HepG2 (cell line): ENCODE results near the gene FERMT2. TPM values are rescaled to one million over a fixed set of nuclear protein-coding genes. Genes with fewer than 3 reads are reported as not detected.

ENCODE experiments used
- ATAC-seq: fragments of 200-7000 bp; cut with Tn5 transposase; 3 replicates; pipeline ENCODE4 v1.9.1; 2020; ENCODE audit warnings: mild to moderate bottlenecking, moderate library complexity
- BruUV-seq: library from RNA; stranded (reverse); fragments of 400-500 nt; replicated peaks from 2 replicates; lab custom pipeline; 2021; lab: Mats Ljungman, UMichigan
- CTCF ChIA-PET: fragments of 300-600 bp; formaldehyde crosslinking; extraction: SDS; loops from one replicate; lab custom pipeline; 2021; ENCODE audit warnings: low total read pairs, inconsistent platforms, low intra/inter-chr PET ratio; lab: Yijun Ruan, JAX
- POLR2A ChIA-PET: fragments of 350-600 bp; sonication (Branson Sonifier 250); formaldehyde crosslinking; loops from one replicate; lab custom pipeline; 2020; ENCODE audit warnings: antibody characterized with exemption, inconsistent platforms; lab: Yijun Ruan, JAX
- DNase-seq: peaks from one replicate; pipeline ENCODE4 v3.0.0-alpha.2; 2015; ENCODE audit warnings: low spot score
- FAIRE-seq: peaks from 3 replicates; lab custom pipeline; 2011; peaks lifted over from hg19 to GRCh38; lab: Jason Lieb, UNC
- H2AFZ ChIP-seq: one replicate; pipeline ENCODE4 v1.6.1; 2011; ENCODE audit warnings: low read length, inconsistent platforms
- H3K27ac ChIP-seq: fragments of 300-600 bp; 3 replicates; pipeline ENCODE4 v1.8.0; 2011; ENCODE audit warnings: mixed run types, mild to moderate bottlenecking, mixed read lengths, low read length, inconsistent platforms; ENCODE audit not compliant: insufficient read depth; ENCODE audit errors: extremely low read length
- H3K27me3 ChIP-seq, 2 experiments: fragments of 200-600 bp in 1 of 2; 2 replicates in 1 of 2; 3 replicates in 1 of 2; pipeline versions ENCODE4 v1.6.0 to v1.8.0; 2011; ENCODE audit warnings: low read length in 2 of 2, mild to moderate bottlenecking in 2 of 2, moderate library complexity in 2 of 2, inconsistent platforms in 1 of 2; ENCODE audit not compliant: insufficient read depth in 2 of 2, control insufficient read depth in 1 of 2
- H3K36me3 ChIP-seq, 2 experiments: fragments of 200-600 bp in 1 of 2; replicated peaks in 1 of 2; 2 replicates in 1 of 2; 3 replicates in 1 of 2; pipeline versions ENCODE4 v1.5.1 to v1.8.0; 2011; ENCODE audit warnings: low read length in 2 of 2, inconsistent platforms in 1 of 2; ENCODE audit not compliant: insufficient read depth in 2 of 2, control insufficient read depth in 1 of 2
- H3K4me1 ChIP-seq: 2 replicates; pipeline ENCODE4 v1.5.1; 2012; ENCODE audit warnings: low read length, inconsistent platforms; ENCODE audit not compliant: insufficient read depth
- H3K4me2 ChIP-seq: 2 replicates; pipeline ENCODE4 v1.6.0; 2011; ENCODE audit warnings: low read depth, low read length, inconsistent platforms
- H3K4me3 ChIP-seq, 3 experiments: fragments of 200-600 bp in 1 of 3; sonication (generic), shearing (Covaris generic) in 1 of 3; replicated peaks in 1 of 3; 2 replicates each; pipeline ENCODE4 v1.5.1; 2011 to 2016; ENCODE audit warnings: low read length in 3 of 3, inconsistent platforms in 2 of 3, low read depth in 2 of 3, mild to moderate bottlenecking in 2 of 3, control low read depth in 1 of 3, mixed read lengths in 1 of 3; ENCODE audit not compliant: insufficient read depth in 1 of 3
- H3K79me2 ChIP-seq: one replicate; pipeline ENCODE4 v1.6.1; 2011; ENCODE audit warnings: low read length, inconsistent platforms; ENCODE audit not compliant: insufficient read depth
- H3K9ac ChIP-seq: 2 replicates; pipeline ENCODE4 v1.6.0; 2011; ENCODE audit warnings: mild to moderate bottlenecking, low read depth, low read length, inconsistent platforms; ENCODE audit not compliant: insufficient read depth
- H3K9me3 ChIP-seq: 2 replicates; pipeline ENCODE4 v1.5.1; 2012; ENCODE audit warnings: mild to moderate bottlenecking, low read length
- H4K20me1 ChIP-seq: 2 replicates; pipeline ENCODE4 v1.6.0; 2011; ENCODE audit warnings: inconsistent platforms, mild to moderate bottlenecking, low read length, moderate library complexity; ENCODE audit not compliant: insufficient read depth
- HOXA7 ChIP-seq: sonication (generic); formaldehyde crosslinking; IDR thresholded peaks from 2 replicates; pipeline ENCODE4 v1.8.1; 2022; ENCODE audit warnings: mild to moderate bottlenecking, missing genetic modification reagents, moderate library complexity
- IKZF1 ChIP-seq: fragments of 450-650 bp; IDR thresholded peaks from 2 replicates; pipeline ENCODE4 v1.7.1; 2016
- MAF1 ChIP-seq: sonication (generic); formaldehyde crosslinking; IDR thresholded peaks from 2 replicates; pipeline ENCODE4 v1.5.0; 2020; ENCODE audit warnings: missing genetic modification reagents, borderline replicate concordance
- PAWR ChIP-seq: sonication (generic); formaldehyde crosslinking; IDR thresholded peaks from 2 replicates; pipeline ENCODE4 v1.4.0; 2020; ENCODE audit warnings: missing genetic modification reagents, mild to moderate bottlenecking, borderline replicate concordance
- SNRNP70 ChIP-seq: fragments of 200-400 bp; formaldehyde crosslinking; IDR thresholded peaks from 2 replicates; pipeline ENCODE4 v1.6.1; 2017; ENCODE audit warnings: mild to moderate bottlenecking, low read depth, low read length, moderate library complexity
- SOX6 ChIP-seq, 2 experiments: fragments of 450-650 bp in 1 of 2; sonication (generic) in 1 of 2; formaldehyde crosslinking in 1 of 2; IDR thresholded peaks; 2 replicates each; pipeline versions ENCODE4 v1.4.0 to v1.6.1; 2017 to 2020; ENCODE audit warnings: antibody characterized with exemption in 1 of 2, mild to moderate bottlenecking in 1 of 2, missing genetic modification reagents in 1 of 2
- ZFP62 ChIP-seq: sonication (generic); formaldehyde crosslinking; IDR thresholded peaks from 2 replicates; pipeline ENCODE4 v1.4.0; 2020; ENCODE audit warnings: missing genetic modification reagents
- ZKSCAN1 ChIP-seq: fragments of 150-350 bp; IDR thresholded peaks from 2 replicates; pipeline ENCODE4 v1.6.1; 2014; ENCODE audit warnings: low read length
- ZNF136 ChIP-seq: sonication (generic); formaldehyde crosslinking; IDR thresholded peaks from 2 replicates; pipeline ENCODE4 v1.8.1; 2022; ENCODE audit warnings: low read depth, mild to moderate bottlenecking, moderate library complexity, missing genetic modification reagents
- WGBS: methylation state at CpG from one replicate; pipeline ENCODE4 v1.1.6; 2017; ENCODE audit warnings: low lambda C conversion rate; 5-methylcytosine and 5-hydroxymethylcytosine counted together
- in situ Hi-C: cut with HindIII; loops from 2 replicates; pipeline ENCODE4 v1.10.0; 2017; ENCODE audit warnings: low pct_unique_long_range_greater_than_20kb; ENCODE audit not compliant: extremely low pct_ligation_motif_present
- intact Hi-C: fragments of 100-400 bp; cut with micrococcal nuclease; formaldehyde crosslinking; loops from one replicate; pipeline ENCODE4 v1.10.0; 2022; ENCODE audit not compliant: unreplicated experiment
- polyA plus RNA-seq, 8 experiments: library from polyadenylated mRNA; depleted of rRNA in 3 of 8; stranded (reverse) in 7 of 8; unstranded in 1 of 8; fragments of >200 nt; fragmentation: Illumina TruSeq in 4 of 8; extraction: Trizol in 4 of 8; gene quantifications; 2 replicates each; pipeline versions ENCODE4 v1.2.1 to v1.2.3, GENCODE V29; 2011 to 2016; ENCODE audit warnings: low read depth in 4 of 8, missing spikeins in 1 of 8, mixed read lengths in 1 of 8; ENCODE audit not compliant: insufficient read depth in 1 of 8
- total RNA-seq, 5 experiments: library from RNA; depleted of rRNA; stranded (reverse); fragments of >200 nt; fragmentation: Illumina TruSeq; extraction: Trizol; gene quantifications; 2 replicates each; pipeline ENCODE4 v1.2.3, GENCODE V29; 2016; ENCODE audit warnings: low read depth in 1 of 5
- TF ChIP-seq, protein P1 (sequence below): sonication (generic); formaldehyde crosslinking; IDR thresholded peaks from 2 replicates; pipeline ENCODE4 v1.8.0; 2022; ENCODE audit warnings: missing genetic modification reagents, low read depth, mild to moderate bottlenecking, borderline replicate concordance
- TF ChIP-seq, protein P2 (sequence below), 2 experiments: sonication (generic) in 1 of 2; formaldehyde crosslinking in 1 of 2; IDR thresholded peaks; 2 replicates each; pipeline versions ENCODE4 v1.6.1 to v1.9.0; 2014 to 2022; ENCODE audit warnings: antibody characterized with exemption in 1 of 2, borderline replicate concordance in 1 of 2, inconsistent platforms in 1 of 2, low read depth in 1 of 2, missing genetic modification reagents in 1 of 2
- TF ChIP-seq, protein P3 (sequence below): sonication (generic); formaldehyde crosslinking; IDR thresholded peaks from 2 replicates; pipeline ENCODE4 v1.5.0; 2020; ENCODE audit warnings: missing genetic modification reagents

The FERMT2 gene
- total and polyA plus RNA-seq, 2 of the 13 experiments (the other 11 are each of a cell fraction or from before 2014, with no cell fraction given) = 36.2 to 60.4 TPM

DNA sequence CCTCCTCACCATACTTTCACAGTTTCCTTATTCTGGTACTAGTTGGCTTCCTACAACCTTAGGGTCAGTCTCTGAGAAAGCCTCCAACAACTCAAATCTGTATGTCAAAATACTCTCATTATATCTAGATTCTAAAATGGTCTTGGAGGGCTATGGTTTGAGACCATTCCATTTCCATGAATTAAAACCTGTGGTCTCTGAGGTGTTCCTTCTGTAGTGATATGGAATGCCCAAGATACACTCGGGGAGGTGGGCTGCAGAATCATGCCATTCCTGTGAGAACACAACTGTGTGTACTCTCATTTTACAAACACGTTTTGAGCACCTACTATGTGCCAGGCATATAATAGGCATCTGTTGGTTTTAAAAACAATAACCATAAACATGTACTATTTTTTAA is 74.0 kb downstream of the FERMT2 start:
- intact Hi-C loops = no loop called here
- Histone ChIP-seq H4K20me1 (no peaks in the 10 kb centered on the region), H3K9me3 (no peaks in the 10 kb centered on the region), H3K27me3 (no peaks in the 10 kb centered on the region), H3K36me3 (peaks cover 19 to 65% of the 10 kb centered on the region in 2 experiments), H3K79me2 (no peaks in the 10 kb centered on the region), H3K27ac (no peak overlapping the region), H3K4me1 (no peaks in the 10 kb centered on the region), H3K4me2 (no peak overlapping the region), H3K4me3 (no peak overlapping the region), H3K9ac (no peak overlapping the region), H2AFZ (no peak overlapping the region)
- ATAC-seq (no peak), FAIRE-seq (no peak), DNase-seq (no peak)
- ChIA-PET POLR2A (no interaction called here), CTCF (no interaction called here)
- WGBS = 80% methylated on average over 2 of the region's 2 CpGs
- BruUV-seq = no TSS peak
- TF ChIP-seq IKZF1 = no peak
- TF ChIP-seq, protein P1, sequence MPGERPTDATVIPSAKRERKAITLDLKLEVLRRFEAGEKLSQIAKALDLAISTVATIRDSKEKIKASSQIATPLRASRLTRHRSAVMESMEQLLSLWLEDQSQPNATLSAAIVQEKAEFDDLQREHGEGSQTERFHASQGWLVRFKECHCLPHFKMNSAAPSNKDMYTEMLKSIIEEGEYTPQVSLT (CRISPR knock-in tag) = no peak
- TF ChIP-seq HOXA7 (CRISPR knock-in tag) = no peak
- TF ChIP-seq ZKSCAN1 = peak; percentile 46; the same call in 1 of the 2 replicates
- in situ Hi-C loops = no loop called here

DNA sequence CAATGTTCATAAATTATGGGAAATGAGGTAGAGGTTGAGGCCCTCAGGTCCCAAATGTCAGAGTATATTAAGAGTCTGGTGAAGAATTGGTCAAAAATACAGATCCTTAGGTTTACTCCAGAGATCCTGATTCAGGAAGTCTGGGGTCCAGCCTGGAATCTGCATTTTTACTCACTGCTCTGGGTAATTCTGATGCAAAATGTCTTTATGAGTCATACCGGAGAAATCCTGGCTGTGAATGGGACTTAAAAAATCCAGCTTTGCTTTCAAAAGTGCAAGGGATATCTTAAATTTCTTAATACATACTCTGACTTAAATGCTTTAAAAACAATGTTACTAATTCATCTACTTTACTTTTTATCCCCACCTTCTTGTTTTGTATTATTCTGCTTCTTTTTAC is 74.5 kb downstream of the FERMT2 start:
- ATAC-seq (no peak), DNase-seq (no peak), FAIRE-seq (no peak)
- WGBS = 100% methylated on average over 1 of the region's 1 CpG
- intact Hi-C loops = no loop called here
- in situ Hi-C loops = no loop called here
- Histone ChIP-seq H3K4me1 (no peaks in the 10 kb centered on the region), H3K4me3 (no peak overlapping the region), H3K4me2 (no peak overlapping the region), H3K27me3 (no peaks in the 10 kb centered on the region), H3K79me2 (no peaks in the 10 kb centered on the region), H3K9me3 (no peaks in the 10 kb centered on the region), H4K20me1 (no peaks in the 10 kb centered on the region), H2AFZ (no peak overlapping the region), H3K27ac (no peak overlapping the region), H3K9ac (no peak overlapping the region), H3K36me3 (peaks cover 24 to 68% of the 10 kb centered on the region in 2 experiments)
- POLR2A ChIA-PET = no interaction called here
- CTCF ChIA-PET = no interaction called here
- BruUV-seq = no TSS peak
- TF ChIP-seq MAF1 (CRISPR knock-in tag) = no peak
- no peak for TF ChIP-seq SOX6 (IDR thresholded peaks at IDR 0.05)
- TF ChIP-seq SOX6 (CRISPR knock-in tag; IDR thresholded peaks at IDR 0.05) = no peak
- TF ChIP-seq PAWR (CRISPR knock-in tag) = no peak
- TF ChIP-seq, protein P2, sequence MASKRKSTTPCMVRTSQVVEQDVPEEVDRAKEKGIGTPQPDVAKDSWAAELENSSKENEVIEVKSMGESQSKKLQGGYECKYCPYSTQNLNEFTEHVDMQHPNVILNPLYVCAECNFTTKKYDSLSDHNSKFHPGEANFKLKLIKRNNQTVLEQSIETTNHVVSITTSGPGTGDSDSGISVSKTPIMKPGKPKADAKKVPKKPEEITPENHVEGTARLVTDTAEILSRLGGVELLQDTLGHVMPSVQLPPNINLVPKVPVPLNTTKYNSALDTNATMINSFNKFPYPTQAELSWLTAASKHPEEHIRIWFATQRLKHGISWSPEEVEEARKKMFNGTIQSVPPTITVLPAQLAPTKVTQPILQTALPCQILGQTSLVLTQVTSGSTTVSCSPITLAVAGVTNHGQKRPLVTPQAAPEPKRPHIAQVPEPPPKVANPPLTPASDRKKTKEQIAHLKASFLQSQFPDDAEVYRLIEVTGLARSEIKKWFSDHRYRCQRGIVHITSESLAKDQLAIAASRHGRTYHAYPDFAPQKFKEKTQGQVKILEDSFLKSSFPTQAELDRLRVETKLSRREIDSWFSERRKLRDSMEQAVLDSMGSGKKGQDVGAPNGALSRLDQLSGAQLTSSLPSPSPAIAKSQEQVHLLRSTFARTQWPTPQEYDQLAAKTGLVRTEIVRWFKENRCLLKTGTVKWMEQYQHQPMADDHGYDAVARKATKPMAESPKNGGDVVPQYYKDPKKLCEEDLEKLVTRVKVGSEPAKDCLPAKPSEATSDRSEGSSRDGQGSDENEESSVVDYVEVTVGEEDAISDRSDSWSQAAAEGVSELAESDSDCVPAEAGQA (IDR thresholded peaks at IDR 0.05; ENCODE audit: low read depth) = no peak
- TF ChIP-seq, protein P2 (CRISPR knock-in tag; IDR thresholded peaks at IDR 0.05; ENCODE audit: borderline replicate concordance) = no peak
- no peak for TF ChIP-seq SNRNP70
- TF ChIP-seq, protein P3, sequence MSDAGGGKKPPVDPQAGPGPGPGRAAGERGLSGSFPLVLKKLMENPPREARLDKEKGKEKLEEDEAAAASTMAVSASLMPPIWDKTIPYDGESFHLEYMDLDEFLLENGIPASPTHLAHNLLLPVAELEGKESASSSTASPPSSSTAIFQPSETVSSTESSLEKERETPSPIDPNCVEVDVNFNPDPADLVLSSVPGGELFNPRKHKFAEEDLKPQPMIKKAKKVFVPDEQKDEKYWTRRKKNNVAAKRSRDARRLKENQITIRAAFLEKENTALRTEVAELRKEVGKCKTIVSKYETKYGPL (CRISPR knock-in tag) = no peak
- TF ChIP-seq ZFP62 (CRISPR knock-in tag) = no peak
- TF ChIP-seq ZNF136 = no peak
